ENCODE results near the gene PACSIN3. TPM values are rescaled to one million over a fixed set of nuclear protein-coding genes. Genes with fewer than 3 reads are reported as not detected.

PACSIN3 gene
- total and polyA plus RNA-seq, 2 of the 13 experiments (the other 11 are each of a cell fraction or from before 2014, with no cell fraction given): 47.9 to 93.3 TPM

- TF ChIP-seq SIN3B (IDR thresholded peaks at IDR 0.05; ENCODE audit: low read length) (peak; percentile 83), MAFK (conservative IDR thresholded peaks at IDR 0.05 in 1 of 2, IDR thresholded peaks at IDR 0.05 in 1 of 2; ENCODE audit: low read length in 2 of 2) (no peak), ZNF720 (CRISPR knock-in tag; IDR thresholded peaks at IDR 0.05) (no peak), NR2C2 (CRISPR knock-in tag; IDR thresholded peaks at IDR 0.05; ENCODE audit: borderline replicate concordance) (peak; percentile 55), NONO (IDR thresholded peaks at IDR 0.05) (no peak), NONO (CRISPR knock-in tag; conservative IDR thresholded peaks at IDR 0.05) (peak; percentile 40; the same call in 1 of the 2 replicates), ZBTB40 (IDR thresholded peaks at IDR 0.05) (no peak), ZBTB40 (CRISPR knock-in tag; IDR thresholded peaks at IDR 0.05) (0 out of 2 replicates have a peak, but pooled peaks have one; percentile 11), E2F2 (CRISPR knock-in tag; IDR thresholded peaks at IDR 0.05; ENCODE audit: borderline replicate concordance) (no peak), TRIM24 (CRISPR knock-in tag; IDR thresholded peaks at IDR 0.05) (no peak), POLR2AphosphoS2 (IDR thresholded peaks at IDR 0.05; ENCODE audit: low read depth, low read length) (no peak), BCLAF1 (IDR thresholded peaks at IDR 0.05) (no peak), HNRNPL (IDR thresholded peaks at IDR 0.05; ENCODE audit: low read depth, low read length) (0 out of 2 replicates have a peak, but pooled peaks have one; percentile 19), ZNF652 (CRISPR knock-in tag; IDR thresholded peaks at IDR 0.05; ENCODE audit: borderline replicate concordance, low read depth) (no peak), THYN1 (CRISPR knock-in tag; IDR thresholded peaks at IDR 0.05; ENCODE audit: borderline replicate concordance, low read depth) (no peak), ZNF75D (CRISPR knock-in tag; IDR thresholded peaks at IDR 0.05; ENCODE audit: borderline replicate concordance) (no peak)
Measured at GRCh38 chr11:47176328-47177228, 9.7 kb downstream of the PACSIN3 start, which contains the start of gene ARFGAP2 (continued).
